ENCODE data around the gene IQCB1. TPM values are rescaled to one million over a fixed set of nuclear protein-coding genes. Genes with fewer than 3 reads are reported as not detected.
"Not testable (repeated sequence)": the region's sequence is repeated elsewhere in the genome, so short reads cannot be mapped to it uniquely, and the experiment has no call there.

The IQCB1 gene
- total RNA-seq, 2 donors from 2014 or later, result 33.1 to 56.7 TPM

GRCh38 chr3:121786485-121786884 lies 48.4 kb downstream of the IQCB1 start:
- H3K27me3 Mint-ChIP-seq, result no peaks in the 10 kb centered on the region
- H3K4me1 Mint-ChIP-seq (ENCODE audit: low read depth in 2 of 2), result no peaks in the 10 kb centered on the region
- no peak overlapping the region for H3K27ac Mint-ChIP-seq
- H3K4me3 Mint-ChIP-seq, result no peak overlapping the region
- DNase-seq (ENCODE audit: low spot score) (no peak), ATAC-seq (no peak)
- H3K9me3 Mint-ChIP-seq, result no peaks in the 10 kb centered on the region
- peaks cover 39% of the 10 kb centered on the region for H3K36me3 Mint-ChIP-seq

GRCh38 chr3:121782784-121783183 lies 52.1 kb downstream of the IQCB1 start:
- ATAC-seq; DNase-seq (ENCODE audit: low spot score); H3K4me3 Mint-ChIP-seq; H3K27ac Mint-ChIP-seq; H3K27me3 Mint-ChIP-seq; H3K4me1 Mint-ChIP-seq (ENCODE audit: low read depth in 2 of 2); H3K9me3 Mint-ChIP-seq: not testable (repeated sequence)
- peaks cover 45% of the 10 kb centered on the region for H3K36me3 Mint-ChIP-seq

GRCh38 chr3:121781611-121782010 lies 53.2 kb downstream of the IQCB1 start:
- no peaks in the 10 kb centered on the region for H3K27me3 Mint-ChIP-seq
- ATAC-seq (no peak), DNase-seq (ENCODE audit: low spot score) (no peak)
- no peak overlapping the region for H3K4me3 Mint-ChIP-seq
- peaks cover 44% of the 10 kb centered on the region for H3K36me3 Mint-ChIP-seq
- no peak overlapping the region for H3K27ac Mint-ChIP-seq
- H3K4me1 Mint-ChIP-seq (ENCODE audit: low read depth in 2 of 2), result no peaks in the 10 kb centered on the region
- no peaks in the 10 kb centered on the region for H3K9me3 Mint-ChIP-seq

- not testable (repeated sequence) for DNase-seq (ENCODE audit: low spot score); H3K9me3 Mint-ChIP-seq; ATAC-seq; H3K27ac Mint-ChIP-seq; H3K27me3 Mint-ChIP-seq; H3K4me3 Mint-ChIP-seq; H3K4me1 Mint-ChIP-seq (ENCODE audit: low read depth in 2 of 2)
- peaks cover 61% of the 10 kb centered on the region for H3K36me3 Mint-ChIP-seq
These were observed 59.8 kb downstream of the IQCB1 start for GRCh38 chr3:121775095-121775494.

GRCh38 chr3:121769246-121769645 lies 65.6 kb downstream of the IQCB1 start:
- H3K27me3 Mint-ChIP-seq, result no peaks in the 10 kb centered on the region
- no peak for DNase-seq (ENCODE audit: low spot score)
- no peak overlapping the region for H3K27ac Mint-ChIP-seq
- peaks cover 21% of the 10 kb centered on the region for H3K36me3 Mint-ChIP-seq
- H3K9me3 Mint-ChIP-seq, result no peaks in the 10 kb centered on the region
- no peak overlapping the region for H3K4me3 Mint-ChIP-seq
- ATAC-seq, result no peak
- H3K4me1 Mint-ChIP-seq (ENCODE audit: low read depth in 2 of 2), result no peaks in the 10 kb centered on the region

GRCh38 chr3:121768452-121768851 lies 66.4 kb downstream of the IQCB1 start:
- DNase-seq (ENCODE audit: low spot score) (no peak), ATAC-seq (no peak)
- H3K4me1 Mint-ChIP-seq (ENCODE audit: low read depth in 2 of 2), result no peaks in the 10 kb centered on the region
- H3K27me3 Mint-ChIP-seq, result no peaks in the 10 kb centered on the region
- H3K9me3 Mint-ChIP-seq, result no peaks in the 10 kb centered on the region
- H3K27ac Mint-ChIP-seq, result no peak overlapping the region
- no peak overlapping the region for H3K4me3 Mint-ChIP-seq
- H3K36me3 Mint-ChIP-seq, result peaks cover 13% of the 10 kb centered on the region

- Mint-ChIP-seq H3K27me3 (peaks cover 10 to 12% of the 10 kb centered on the region in 2 donors), H3K4me3 (no peak overlapping the region), H3K36me3 (no peaks in the 10 kb centered on the region), H3K27ac (no peak overlapping the region), H3K4me1 (ENCODE audit: low read depth in 2 of 2) (no peaks in the 10 kb centered on the region), H3K9me3 (no peaks in the 10 kb centered on the region)
- DNase-seq (ENCODE audit: low spot score), result no peak
- no peak for ATAC-seq
These were observed 75.2 kb downstream of the IQCB1 start for GRCh38 chr3:121759541-121760202.

GRCh38 chr3:121758727-121759450 lies 76.0 kb downstream of the IQCB1 start:
- Mint-ChIP-seq H3K36me3 (no peaks in the 10 kb centered on the region), H3K9me3 (no peaks in the 10 kb centered on the region), H3K27me3 (peaks cover 14 to 18% of the 10 kb centered on the region in 2 donors), H3K4me3 (no peak overlapping the region), H3K4me1 (ENCODE audit: low read depth in 2 of 2) (no peaks in the 10 kb centered on the region), H3K27ac (no peak overlapping the region)
- no peak for DNase-seq (ENCODE audit: low spot score)
- no peak for ATAC-seq

GRCh38 chr3:121757812-121758545 lies 76.9 kb downstream of the IQCB1 start:
- Mint-ChIP-seq H3K9me3 (no peaks in the 10 kb centered on the region), H3K27me3 (peaks cover 14 to 19% of the 10 kb centered on the region in 2 donors), H3K4me1 (ENCODE audit: low read depth in 2 of 2) (no peaks in the 10 kb centered on the region), H3K27ac (no peak overlapping the region), H3K36me3 (no peaks in the 10 kb centered on the region), H3K4me3 (no peak overlapping the region)
- no peak for DNase-seq (ENCODE audit: low spot score)
- no peak for ATAC-seq

GRCh38 chr3:121757087-121757811 lies 77.6 kb downstream of the IQCB1 start:
- H3K27ac Mint-ChIP-seq, result no peak overlapping the region
- DNase-seq (ENCODE audit: low spot score) (no peak), ATAC-seq (no peak)
- no peaks in the 10 kb centered on the region for H3K9me3 Mint-ChIP-seq
- H3K36me3 Mint-ChIP-seq, result no peaks in the 10 kb centered on the region
- H3K27me3 Mint-ChIP-seq, result peaks cover 20 to 27% of the 10 kb centered on the region in 2 donors
- no peak overlapping the region for H3K4me3 Mint-ChIP-seq
- H3K4me1 Mint-ChIP-seq (ENCODE audit: low read depth in 2 of 2), result no peaks in the 10 kb centered on the region

GRCh38 chr3:121752772-121753171 lies 82.1 kb downstream of the IQCB1 start:
- Mint-ChIP-seq H3K4me3 (no peak overlapping the region), H3K4me1 (ENCODE audit: low read depth in 2 of 2) (peaks cover 0 to 3% of the 10 kb centered on the region in 2 donors), H3K36me3 (no peaks in the 10 kb centered on the region), H3K27ac (no peak overlapping the region), H3K27me3 (peaks cover 29 to 37% of the 10 kb centered on the region in 2 donors), H3K9me3 (no peaks in the 10 kb centered on the region)
- ATAC-seq (no peak), DNase-seq (ENCODE audit: low spot score) (no peak)

- peaks cover 27 to 37% of the 10 kb centered on the region in 2 donors for H3K27me3 Mint-ChIP-seq
- no peaks in the 10 kb centered on the region for H3K9me3 Mint-ChIP-seq
- H3K36me3 Mint-ChIP-seq, result no peaks in the 10 kb centered on the region
- DNase-seq (ENCODE audit: low spot score), result no peak
- no peak overlapping the region for H3K27ac Mint-ChIP-seq
- peaks cover 3 to 5% of the 10 kb centered on the region in 2 donors for H3K4me1 Mint-ChIP-seq (ENCODE audit: low read depth in 2 of 2)
- H3K4me3 Mint-ChIP-seq, result no peak overlapping the region
- no peak for ATAC-seq
These were observed 82.6 kb downstream of the IQCB1 start for GRCh38 chr3:121752261-121752660.

- Mint-ChIP-seq H3K9me3 (no peaks in the 10 kb centered on the region), H3K27ac (no peak overlapping the region), H3K4me1 (ENCODE audit: low read depth in 2 of 2) (peaks cover 3 to 5% of the 10 kb centered on the region in 2 donors), H3K36me3 (no peaks in the 10 kb centered on the region), H3K4me3 (no peak overlapping the region), H3K27me3 (peaks cover 22 to 27% of the 10 kb centered on the region in 2 donors)
- ATAC-seq (no peak), DNase-seq (ENCODE audit: low spot score) (no peak)
These were observed 84.8 kb downstream of the IQCB1 start for GRCh38 chr3:121750087-121750415.

All from natural killer cell treated with Interleukin-12 subunit alpha and Interleukin-12 subunit beta and Interleukin-15 and Interleukin-18, amount 100 ng/mL, for 72 hours (primary cell).